ENCODE data around the gene DEAF1. TPM values are rescaled to one million over a fixed set of nuclear protein-coding genes. Genes with fewer than 3 reads are reported as not detected.

DEAF1 gene
- total and polyA plus RNA-seq, 9 of the 15 experiments (the other 6 are each of a cell fraction or from before 2014, with no cell fraction given): 2.0 to 69.1 (median 26.8) TPM

- TF ChIP-seq ZNF609 (CRISPR knock-in tag; IDR thresholded peaks at IDR 0.05; ENCODE audit: borderline replicate concordance) (no peak), ARID3B (CRISPR knock-in tag; IDR thresholded peaks at IDR 0.05; ENCODE audit: borderline replicate concordance) (no peak), NR4A1 (CRISPR knock-in tag; IDR thresholded peaks at IDR 0.05) (no peak), NR4A1 (tag; IDR thresholded peaks at IDR 0.05) (no peak), MXI1 (IDR thresholded peaks at IDR 0.05; ENCODE audit: low read depth, low read length) (no peak), YBX1 (IDR thresholded peaks at IDR 0.05) (no peak), ZC3H11A (IDR thresholded peaks at IDR 0.05; ENCODE audit: low read depth, low read length) (no peak), CBX1 (IDR thresholded peaks at IDR 0.05; ENCODE audit: low read depth) (no peak), TAF7 (tag; IDR thresholded peaks at IDR 0.05) (no peak), ZNF398 (CRISPR knock-in tag; IDR thresholded peaks at IDR 0.05) (no peak), POLR2B (IDR thresholded peaks at IDR 0.05; ENCODE audit: low read depth, partially characterized antibody) (no peak), ILF3 (IDR thresholded peaks at IDR 0.05; ENCODE audit: borderline replicate concordance) (no peak), ZNF507 (tag; conservative IDR thresholded peaks at IDR 0.05) (no peak), LCOR (CRISPR knock-in tag; IDR thresholded peaks at IDR 0.05) (no peak), ZNF23 (CRISPR knock-in tag; IDR thresholded peaks at IDR 0.05) (no peak), SIRT6 (IDR thresholded peaks at IDR 0.05; ENCODE audit: low read depth, low read length) (no peak), ZBED1 (IDR thresholded peaks at IDR 0.05) (no peak), ADNP (tag; IDR thresholded peaks at IDR 0.05) (no peak), USF2 (CRISPR knock-in tag; IDR thresholded peaks at IDR 0.05) (no peak), ZC3H4 (CRISPR knock-in tag; IDR thresholded peaks at IDR 0.05; ENCODE audit: borderline replicate concordance) (no peak)
Measured at GRCh38 chr11:690738-691633, 4.0 kb downstream of the DEAF1 start (continued).
